Skeletal muscle tissue (tissue), 4 donors: Measurements from ENCODE around the gene JARID2. TPM values are rescaled to one million over a fixed set of nuclear protein-coding genes. Genes with fewer than 3 reads are reported as not detected.

Source experiments
- H3K27ac ChIP-seq: one replicate; pipeline ENCODE4 v1.7.0; 2013; ENCODE audit warnings: mild to moderate bottlenecking, low read depth, low read length, inconsistent platforms
- H3K27me3 ChIP-seq, 3 donors: one replicate each; pipeline ENCODE4 v1.7.0; 2013; ENCODE audit warnings: low read length in 3 of 3; ENCODE audit not compliant: control insufficient read depth in 3 of 3, insufficient read depth in 3 of 3
- H3K36me3 ChIP-seq, 3 donors: one replicate each; pipeline ENCODE4 v1.7.0; 2013; ENCODE audit warnings: low read length in 3 of 3; ENCODE audit not compliant: control insufficient read depth in 3 of 3, insufficient read depth in 3 of 3
- H3K4me1 ChIP-seq, 3 donors: one replicate each; pipeline ENCODE4 v1.7.0; 2013; ENCODE audit warnings: low read length in 3 of 3, mild to moderate bottlenecking in 3 of 3; ENCODE audit not compliant: control insufficient read depth in 3 of 3, insufficient read depth in 3 of 3
- H3K4me3 ChIP-seq, 3 donors: one replicate each; pipeline ENCODE4 v1.7.0; 2013; ENCODE audit warnings: low read length in 3 of 3
- H3K9ac ChIP-seq, 3 donors: one replicate each; pipeline ENCODE4 v1.7.0; 2013; ENCODE audit warnings: low read length in 3 of 3, mild to moderate bottlenecking in 3 of 3, moderate library complexity in 2 of 3, low read depth in 1 of 3
- H3K9me3 ChIP-seq, 3 donors: one replicate each; pipeline ENCODE4 v1.7.0; 2013; ENCODE audit warnings: low read length in 3 of 3; ENCODE audit not compliant: control insufficient read depth in 3 of 3
- total RNA-seq: library from RNA; depleted of rRNA; stranded (reverse); fragments of >200 nt; gene quantifications from one replicate; pipeline ENCODE4 v1.2.3, GENCODE V29; 2014
- donor health status: Osteomylitis.

Gene JARID2
- total RNA-seq, 1 donor from 2014 or later: 12.0 TPM

GRCh38 chr6:15501826-15502445, 256.1 kb downstream of the JARID2 start:
- Histone ChIP-seq H3K9me3 (no peaks in the 10 kb centered on the region), H3K36me3 (peaks cover 10 to 20% (median 19%) of the 10 kb centered on the region in 3 donors), H3K9ac (peak overlapping the region in 1 of 3 donors; percentile 16), H3K27ac (no peak overlapping the region), H3K4me3 (no peak overlapping the region), H3K27me3 (no peaks in the 10 kb centered on the region), H3K4me1 (peaks cover 52 to 60% (median 53%) of the 10 kb centered on the region in 3 donors)

- no peak overlapping the region for H3K4me3 ChIP-seq
- no peak overlapping the region for H3K9ac ChIP-seq
- H3K27me3 ChIP-seq: no peaks in the 10 kb centered on the region
- no peak overlapping the region for H3K27ac ChIP-seq
- H3K4me1 ChIP-seq: peaks cover 53 to 67% (median 58%) of the 10 kb centered on the region in 3 donors
- no peaks in the 10 kb centered on the region for H3K9me3 ChIP-seq
- peaks cover 10 to 28% (median 26%) of the 10 kb centered on the region in 3 donors for H3K36me3 ChIP-seq
These were observed 256.8 kb downstream of the JARID2 start for GRCh38 chr6:15502446-15503345.

- H3K9ac ChIP-seq: peak overlapping the region in 2 of 3 donors; percentile 66 to 74
- no peaks in the 10 kb centered on the region for H3K27me3 ChIP-seq
- no peaks in the 10 kb centered on the region for H3K9me3 ChIP-seq
- H3K27ac ChIP-seq: peak overlapping the region; percentile 88
- no peak overlapping the region for H3K4me3 ChIP-seq
- H3K36me3 ChIP-seq: peaks cover 8 to 30% (median 26%) of the 10 kb centered on the region in 3 donors
- H3K4me1 ChIP-seq: peaks cover 53 to 72% (median 59%) of the 10 kb centered on the region in 3 donors
These were observed 257.4 kb downstream of the JARID2 start for GRCh38 chr6:15503346-15503680.

- Histone ChIP-seq H3K27me3 (no peaks in the 10 kb centered on the region), H3K36me3 (peaks cover 10 to 35% (median 29%) of the 10 kb centered on the region in 3 donors), H3K27ac (peak overlapping the region; percentile 88), H3K4me3 (peak overlapping the region; percentile 57 to 68 (median 63)), H3K9ac (peak overlapping the region; percentile 66 to 84 (median 75)), H3K9me3 (no peaks in the 10 kb centered on the region), H3K4me1 (peaks cover 53 to 72% (median 56%) of the 10 kb centered on the region in 3 donors)
These were observed 258.2 kb downstream of the JARID2 start for GRCh38 chr6:15504040-15504495.

GRCh38 chr6:15504581-15505350, 258.9 kb downstream of the JARID2 start:
- peaks cover 8 to 36% (median 34%) of the 10 kb centered on the region in 3 donors for H3K36me3 ChIP-seq

GRCh38 chr6:15505463-15505918, 259.6 kb downstream of the JARID2 start:
- H3K9me3 ChIP-seq: no peaks in the 10 kb centered on the region
- peaks cover 7 to 39% (median 37%) of the 10 kb centered on the region in 3 donors for H3K36me3 ChIP-seq
- no peaks in the 10 kb centered on the region for H3K27me3 ChIP-seq
- peak overlapping the region; percentile 63 to 84 (median 66) for H3K9ac ChIP-seq
- H3K4me3 ChIP-seq: peak overlapping the region; percentile 57 to 68 (median 63)
- H3K27ac ChIP-seq: peak overlapping the region; percentile 88
- peaks cover 56 to 82% (median 61%) of the 10 kb centered on the region in 3 donors for H3K4me1 ChIP-seq

More at GRCh38 chr6:15504581-15505350, 258.9 kb downstream of the JARID2 start:
- H3K4me1 ChIP-seq: peaks cover 53 to 77% (median 56%) of the 10 kb centered on the region in 3 donors
- peak overlapping the region; percentile 88 for H3K27ac ChIP-seq
- H3K27me3 ChIP-seq: no peaks in the 10 kb centered on the region
- peak overlapping the region; percentile 57 to 68 (median 63) for H3K4me3 ChIP-seq
- H3K9me3 ChIP-seq: no peaks in the 10 kb centered on the region
- H3K9ac ChIP-seq: peak overlapping the region; percentile 66 to 84 (median 75)

GRCh38 chr6:15506066-15506465, 260.2 kb downstream of the JARID2 start:
- Histone ChIP-seq H3K4me1 (peaks cover 61 to 88% (median 67%) of the 10 kb centered on the region in 3 donors), H3K27me3 (no peaks in the 10 kb centered on the region), H3K27ac (no peak overlapping the region), H3K4me3 (no peak overlapping the region), H3K9ac (peak overlapping the region in 1 of 3 donors; percentile 84), H3K36me3 (peaks cover 7 to 39% (median 34%) of the 10 kb centered on the region in 3 donors), H3K9me3 (no peaks in the 10 kb centered on the region)

GRCh38 chr6:15507221-15507620, 261.4 kb downstream of the JARID2 start:
- H3K27me3 ChIP-seq: no peaks in the 10 kb centered on the region
- peaks cover 7 to 38% (median 32%) of the 10 kb centered on the region in 3 donors for H3K36me3 ChIP-seq
- no peak overlapping the region for H3K9ac ChIP-seq
- peaks cover 60 to 90% (median 70%) of the 10 kb centered on the region in 3 donors for H3K4me1 ChIP-seq
- no peak overlapping the region for H3K27ac ChIP-seq
- H3K9me3 ChIP-seq: no peaks in the 10 kb centered on the region
- no peak overlapping the region for H3K4me3 ChIP-seq

- no peaks in the 10 kb centered on the region for H3K9me3 ChIP-seq
- H3K27ac ChIP-seq: no peak overlapping the region
- H3K27me3 ChIP-seq: no peaks in the 10 kb centered on the region
- H3K9ac ChIP-seq: no peak overlapping the region
- H3K36me3 ChIP-seq: peaks cover 7 to 41% (median 34%) of the 10 kb centered on the region in 3 donors
- H3K4me3 ChIP-seq: no peak overlapping the region
- peaks cover 56 to 89% (median 68%) of the 10 kb centered on the region in 3 donors for H3K4me1 ChIP-seq
These were observed 261.9 kb downstream of the JARID2 start for GRCh38 chr6:15507746-15508145.
